Measurements from ENCODE around the gene HOGA1. TPM values are rescaled to one million over a fixed set of nuclear protein-coding genes. Genes with fewer than 3 reads are reported as not detected.

The HOGA1 gene
- total and polyA plus RNA-seq, 2 of the 13 experiments (the other 11 are each of a cell fraction or from before 2014, with no cell fraction given): 7.6 to 19.5 TPM

DNA sequence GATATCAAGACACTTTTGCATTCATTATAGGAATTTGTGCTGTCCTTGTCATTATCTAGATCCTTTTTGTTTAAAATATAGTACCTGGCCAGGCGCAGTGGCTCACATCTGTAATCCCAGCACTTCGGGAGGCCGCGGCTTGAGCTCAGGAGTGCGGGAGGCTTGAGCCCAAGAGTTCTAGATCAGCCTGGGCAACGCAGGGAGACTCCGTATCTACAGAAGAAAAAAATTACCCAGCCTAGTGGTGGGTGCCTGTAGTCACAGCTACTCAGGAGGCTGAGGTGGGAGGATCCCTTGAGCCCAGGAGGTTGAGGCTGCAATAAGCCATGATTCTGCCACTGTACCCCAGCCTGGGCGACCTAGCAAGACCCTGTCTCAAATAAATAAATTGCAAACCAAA lies 49.7 kb downstream of the HOGA1 start (continued):
- TF ChIP-seq, protein P1, sequence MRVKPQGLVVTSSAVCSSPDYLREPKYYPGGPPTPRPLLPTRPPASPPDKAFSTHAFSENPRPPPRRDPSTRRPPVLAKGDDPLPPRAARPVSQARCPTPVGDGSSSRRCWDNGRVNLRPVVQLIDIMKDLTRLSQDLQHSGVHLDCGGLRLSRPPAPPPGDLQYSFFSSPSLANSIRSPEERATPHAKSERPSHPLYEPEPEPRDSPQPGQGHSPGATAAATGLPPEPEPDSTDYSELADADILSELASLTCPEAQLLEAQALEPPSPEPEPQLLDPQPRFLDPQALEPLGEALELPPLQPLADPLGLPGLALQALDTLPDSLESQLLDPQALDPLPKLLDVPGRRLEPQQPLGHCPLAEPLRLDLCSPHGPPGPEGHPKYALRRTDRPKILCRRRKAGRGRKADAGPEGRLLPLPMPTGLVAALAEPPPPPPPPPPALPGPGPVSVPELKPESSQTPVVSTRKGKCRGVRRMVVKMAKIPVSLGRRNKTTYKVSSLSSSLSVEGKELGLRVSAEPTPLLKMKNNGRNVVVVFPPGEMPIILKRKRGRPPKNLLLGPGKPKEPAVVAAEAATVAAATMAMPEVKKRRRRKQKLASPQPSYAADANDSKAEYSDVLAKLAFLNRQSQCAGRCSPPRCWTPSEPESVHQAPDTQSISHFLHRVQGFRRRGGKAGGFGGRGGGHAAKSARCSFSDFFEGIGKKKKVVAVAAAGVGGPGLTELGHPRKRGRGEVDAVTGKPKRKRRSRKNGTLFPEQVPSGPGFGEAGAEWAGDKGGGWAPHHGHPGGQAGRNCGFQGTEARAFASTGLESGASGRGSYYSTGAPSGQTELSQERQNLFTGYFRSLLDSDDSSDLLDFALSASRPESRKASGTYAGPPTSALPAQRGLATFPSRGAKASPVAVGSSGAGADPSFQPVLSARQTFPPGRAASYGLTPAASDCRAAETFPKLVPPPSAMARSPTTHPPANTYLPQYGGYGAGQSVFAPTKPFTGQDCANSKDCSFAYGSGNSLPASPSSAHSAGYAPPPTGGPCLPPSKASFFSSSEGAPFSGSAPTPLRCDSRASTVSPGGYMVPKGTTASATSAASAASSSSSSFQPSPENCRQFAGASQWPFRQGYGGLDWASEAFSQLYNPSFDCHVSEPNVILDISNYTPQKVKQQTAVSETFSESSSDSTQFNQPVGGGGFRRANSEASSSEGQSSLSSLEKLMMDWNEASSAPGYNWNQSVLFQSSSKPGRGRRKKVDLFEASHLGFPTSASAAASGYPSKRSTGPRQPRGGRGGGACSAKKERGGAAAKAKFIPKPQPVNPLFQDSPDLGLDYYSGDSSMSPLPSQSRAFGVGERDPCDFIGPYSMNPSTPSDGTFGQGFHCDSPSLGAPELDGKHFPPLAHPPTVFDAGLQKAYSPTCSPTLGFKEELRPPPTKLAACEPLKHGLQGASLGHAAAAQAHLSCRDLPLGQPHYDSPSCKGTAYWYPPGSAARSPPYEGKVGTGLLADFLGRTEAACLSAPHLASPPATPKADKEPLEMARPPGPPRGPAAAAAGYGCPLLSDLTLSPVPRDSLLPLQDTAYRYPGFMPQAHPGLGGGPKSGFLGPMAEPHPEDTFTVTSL (CRISPR knock-in tag; IDR thresholded peaks at IDR 0.05; ENCODE audit: borderline replicate concordance): no peak
- no peak for TF ChIP-seq ZNF788 (CRISPR knock-in tag; IDR thresholded peaks at IDR 0.05; ENCODE audit: borderline replicate concordance)
- TF ChIP-seq ZNF296 (CRISPR knock-in tag; conservative IDR thresholded peaks at IDR 0.05): no peak
- no peak for TF ChIP-seq JUNB (CRISPR knock-in tag; IDR thresholded peaks at IDR 0.05; ENCODE audit: borderline replicate concordance)
- TF ChIP-seq ZBTB1 (CRISPR knock-in tag; IDR thresholded peaks at IDR 0.05; ENCODE audit: borderline replicate concordance): no peak
- TF ChIP-seq SOX5 (CRISPR knock-in tag; IDR thresholded peaks at IDR 0.05; ENCODE audit: borderline replicate concordance): no peak
- TF ChIP-seq, protein P2, sequence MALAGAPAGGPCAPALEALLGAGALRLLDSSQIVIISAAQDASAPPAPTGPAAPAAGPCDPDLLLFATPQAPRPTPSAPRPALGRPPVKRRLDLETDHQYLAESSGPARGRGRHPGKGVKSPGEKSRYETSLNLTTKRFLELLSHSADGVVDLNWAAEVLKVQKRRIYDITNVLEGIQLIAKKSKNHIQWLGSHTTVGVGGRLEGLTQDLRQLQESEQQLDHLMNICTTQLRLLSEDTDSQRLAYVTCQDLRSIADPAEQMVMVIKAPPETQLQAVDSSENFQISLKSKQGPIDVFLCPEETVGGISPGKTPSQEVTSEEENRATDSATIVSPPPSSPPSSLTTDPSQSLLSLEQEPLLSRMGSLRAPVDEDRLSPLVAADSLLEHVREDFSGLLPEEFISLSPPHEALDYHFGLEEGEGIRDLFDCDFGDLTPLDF (CRISPR knock-in tag; IDR thresholded peaks at IDR 0.05): peak; percentile 9; the same call in 1 of the 2 replicates
- no peak for TF ChIP-seq ZNF260 (CRISPR knock-in tag; IDR thresholded peaks at IDR 0.05; ENCODE audit: borderline replicate concordance, low read depth)
- TF ChIP-seq TP53 (CRISPR knock-in tag; conservative IDR thresholded peaks at IDR 0.05): no peak
- no peak for TF ChIP-seq ZNF703 (CRISPR knock-in tag; IDR thresholded peaks at IDR 0.05; ENCODE audit: borderline replicate concordance)
- peak; percentile 35; the same call in 1 of the 2 replicates for TF ChIP-seq ZNF121 (CRISPR knock-in tag; IDR thresholded peaks at IDR 0.05)
- TF ChIP-seq RFXAP (CRISPR knock-in tag; IDR thresholded peaks at IDR 0.05; ENCODE audit: borderline replicate concordance): no peak
- TF ChIP-seq ZNF10 (CRISPR knock-in tag; IDR thresholded peaks at IDR 0.05; ENCODE audit: borderline replicate concordance, low read depth): no peak
- TF ChIP-seq DNMT3B (CRISPR knock-in tag; conservative IDR thresholded peaks at IDR 0.05): no peak
- TF ChIP-seq, protein P3, sequence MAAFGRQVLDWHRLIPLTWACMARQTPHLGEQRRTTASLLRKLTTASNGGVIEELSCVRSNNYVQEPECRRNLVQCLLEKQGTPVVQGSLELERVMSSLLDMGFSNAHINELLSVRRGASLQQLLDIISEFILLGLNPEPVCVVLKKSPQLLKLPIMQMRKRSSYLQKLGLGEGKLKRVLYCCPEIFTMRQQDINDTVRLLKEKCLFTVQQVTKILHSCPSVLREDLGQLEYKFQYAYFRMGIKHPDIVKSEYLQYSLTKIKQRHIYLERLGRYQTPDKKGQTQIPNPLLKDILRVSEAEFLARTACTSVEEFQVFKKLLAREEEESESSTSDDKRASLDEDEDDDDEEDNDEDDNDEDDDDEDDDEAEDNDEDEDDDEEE (CRISPR knock-in tag; IDR thresholded peaks at IDR 0.05): no peak
- no peak for TF ChIP-seq KAT7 (CRISPR knock-in tag; IDR thresholded peaks at IDR 0.05; ENCODE audit: borderline replicate concordance)
- TF ChIP-seq ZNF607 (CRISPR knock-in tag; IDR thresholded peaks at IDR 0.05; ENCODE audit: borderline replicate concordance): no peak
- TF ChIP-seq PHF21A (CRISPR knock-in tag; IDR thresholded peaks at IDR 0.05): no peak
- TF ChIP-seq MED1 (CRISPR knock-in tag; IDR thresholded peaks at IDR 0.05): no peak
- no peak for TF ChIP-seq AGO1 (IDR thresholded peaks at IDR 0.05; ENCODE audit: low read depth, low read length, poor library complexity, severe bottlenecking)
- no peak for TF ChIP-seq ZNF878 (CRISPR knock-in tag; IDR thresholded peaks at IDR 0.05)
- TF ChIP-seq NCOR1 (IDR thresholded peaks at IDR 0.05; ENCODE audit: borderline replicate concordance, low read length): no peak
- TF ChIP-seq, protein P4, sequence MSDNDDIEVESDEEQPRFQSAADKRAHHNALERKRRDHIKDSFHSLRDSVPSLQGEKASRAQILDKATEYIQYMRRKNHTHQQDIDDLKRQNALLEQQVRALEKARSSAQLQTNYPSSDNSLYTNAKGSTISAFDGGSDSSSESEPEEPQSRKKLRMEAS (IDR thresholded peaks at IDR 0.05): no peak
- TF ChIP-seq NR2F1 (CRISPR knock-in tag; IDR thresholded peaks at IDR 0.05): no peak

All from HepG2 (cell line).